AG08395 (cell line): Measurements from ENCODE around the gene PAM.
"Not testable (repeated sequence)": the region's sequence is repeated elsewhere in the genome, so short reads cannot be mapped to it uniquely, and the experiment has no call there.

Experiments used
- DNase-seq: peaks from one replicate; pipeline ENCODE4 v3.0.0; 2012; ENCODE audit warnings: mixed read lengths, low spot score

Gene PAM

GRCh38 chr5:103059525-103059924 lies 304.4 kb downstream of the PAM start:
- no peak for DNase-seq

DNA sequence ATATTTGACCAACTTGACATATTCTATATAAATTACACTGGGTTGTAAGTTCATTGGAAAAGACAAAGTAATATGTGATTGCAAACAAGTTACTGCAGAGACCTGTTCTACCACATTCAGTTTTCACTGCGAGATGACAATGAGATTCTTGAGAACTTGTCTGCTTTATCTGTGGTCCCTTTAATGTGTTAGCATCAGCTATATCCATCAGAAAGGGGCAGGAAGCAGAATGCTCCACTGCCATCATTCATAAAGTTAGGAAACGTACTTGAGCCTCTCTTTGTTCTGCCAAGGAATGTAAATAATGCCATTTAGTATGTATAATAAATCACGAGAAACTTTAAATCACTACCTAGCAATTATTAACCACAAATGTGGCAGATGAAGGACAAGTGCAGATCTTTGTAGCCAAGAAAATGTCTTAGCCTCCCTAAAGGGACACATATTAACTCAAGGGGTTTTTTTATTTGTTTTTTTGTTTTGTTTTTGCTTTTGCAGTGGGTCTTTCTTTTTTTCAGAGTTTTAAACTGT lies 305.4 kb downstream of the PAM start:
- DNase-seq, result no peak

DNA sequence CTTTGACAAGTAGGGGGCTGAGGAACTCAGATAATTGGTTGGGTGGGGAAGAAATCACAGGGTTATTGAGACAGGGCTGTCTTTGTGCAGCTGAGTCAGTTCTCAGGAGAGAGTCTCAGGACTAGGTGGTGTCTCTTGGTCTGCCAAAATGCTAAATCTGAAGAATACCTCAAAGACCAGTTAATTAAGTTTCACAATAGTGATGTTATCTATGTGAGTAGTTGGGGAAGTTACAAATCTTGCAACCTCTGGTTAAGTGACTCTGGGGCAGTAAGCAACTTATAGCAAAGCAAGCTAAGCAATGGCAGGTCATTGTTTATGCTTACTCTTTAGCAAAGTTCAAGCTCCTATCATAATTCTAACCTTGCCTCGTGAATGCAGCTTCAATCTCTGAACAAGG lies 311.2 kb downstream of the PAM start:
- DNase-seq, result no peak

GRCh38 chr5:103073500-103073899 lies 318.4 kb downstream of the PAM start:
- not testable (repeated sequence) for DNase-seq

DNA sequence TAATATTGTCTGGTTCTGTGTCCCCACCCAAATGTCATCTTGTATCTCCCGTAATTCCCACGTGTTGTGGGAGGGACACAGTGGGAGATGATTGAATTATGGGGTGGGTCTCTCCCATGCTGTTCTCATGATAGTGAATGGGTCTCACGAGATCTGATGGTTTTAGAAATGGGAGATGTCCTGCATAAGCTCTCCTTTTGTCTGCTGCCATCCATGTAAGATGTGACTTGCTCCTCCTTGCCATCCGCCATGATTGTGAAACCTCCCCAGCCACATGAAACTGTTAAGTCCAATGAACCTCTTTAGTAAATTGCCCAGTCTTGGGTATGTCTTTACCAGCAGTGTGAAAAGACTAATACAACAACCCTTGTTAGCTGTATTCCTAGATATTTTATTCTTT lies 320.3 kb downstream of the PAM start:
- DNase-seq, result no peak
